ENCODE measurements around the gene KIF3B.

DNA sequence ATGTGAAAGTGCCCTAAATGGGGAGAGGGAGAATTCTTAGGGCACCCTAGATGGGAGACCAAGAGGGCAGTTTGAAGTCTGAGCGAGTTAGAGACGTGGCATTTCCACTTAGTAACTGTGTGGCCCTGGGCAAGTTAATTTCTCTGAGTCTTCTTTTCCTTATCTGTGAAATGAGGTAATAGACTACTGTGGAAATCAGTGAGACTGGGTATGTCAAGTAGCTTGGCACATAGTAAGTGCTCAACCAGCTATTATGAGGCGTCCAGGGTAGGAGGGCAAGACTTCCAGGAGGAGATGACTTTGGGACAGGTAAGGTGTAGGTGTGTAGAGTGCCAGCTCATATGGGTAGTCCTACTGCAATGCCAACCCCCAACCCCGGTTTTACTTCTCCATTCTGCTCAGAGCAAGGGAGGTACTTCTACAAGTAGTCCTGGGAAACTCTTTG lies 770 bp downstream of the KIF3B start:
- TF ChIP-seq YY1 (IDR thresholded peaks at IDR 0.05; ENCODE audit: insufficient read depth, insufficient read length) (no peak), SUZ12 (IDR thresholded peaks at IDR 0.05; ENCODE audit: extremely low read depth, insufficient read depth, insufficient read length) (no peak), ZNF274 (IDR thresholded peaks at IDR 0.05; ENCODE audit: low read depth, low read length) (no peak)

Measured in NT2/D1 (cell line).